Tibial nerve (tissue), 4 donors: ENCODE results near the gene TBC1D22A.
"Not testable (repeated sequence)": the region's sequence is repeated elsewhere in the genome, so short reads cannot be mapped to it uniquely, and the experiment has no call there.

Experiments
- CTCF ChIP-seq, 5 experiments: fragments of 200-600 bp in 3 of 5; fragments of 450-650 bp in 2 of 5; sonication (generic) in 3 of 5; IDR thresholded peaks; one replicate each; pipeline ENCODE4 v1.5.1; 2016 to 2019; ENCODE audit warnings: antibody characterized with exemption in 5 of 5, mild to moderate bottlenecking in 3 of 5, moderate library complexity in 2 of 5
- EP300 ChIP-seq, 2 donors: sonication (generic); formaldehyde crosslinking; IDR thresholded peaks; one replicate each; pipeline ENCODE4 v1.6.1; 2017; ENCODE audit warnings: antibody characterized with exemption in 2 of 2, mild to moderate bottlenecking in 1 of 2
- POLR2A ChIP-seq, 2 donors: fragments of 450-650 bp; IDR thresholded peaks; one replicate each; pipeline ENCODE4 v1.6.1; 2017; ENCODE audit warnings: antibody characterized with exemption in 2 of 2, mild to moderate bottlenecking in 2 of 2, moderate library complexity in 2 of 2

DNA sequence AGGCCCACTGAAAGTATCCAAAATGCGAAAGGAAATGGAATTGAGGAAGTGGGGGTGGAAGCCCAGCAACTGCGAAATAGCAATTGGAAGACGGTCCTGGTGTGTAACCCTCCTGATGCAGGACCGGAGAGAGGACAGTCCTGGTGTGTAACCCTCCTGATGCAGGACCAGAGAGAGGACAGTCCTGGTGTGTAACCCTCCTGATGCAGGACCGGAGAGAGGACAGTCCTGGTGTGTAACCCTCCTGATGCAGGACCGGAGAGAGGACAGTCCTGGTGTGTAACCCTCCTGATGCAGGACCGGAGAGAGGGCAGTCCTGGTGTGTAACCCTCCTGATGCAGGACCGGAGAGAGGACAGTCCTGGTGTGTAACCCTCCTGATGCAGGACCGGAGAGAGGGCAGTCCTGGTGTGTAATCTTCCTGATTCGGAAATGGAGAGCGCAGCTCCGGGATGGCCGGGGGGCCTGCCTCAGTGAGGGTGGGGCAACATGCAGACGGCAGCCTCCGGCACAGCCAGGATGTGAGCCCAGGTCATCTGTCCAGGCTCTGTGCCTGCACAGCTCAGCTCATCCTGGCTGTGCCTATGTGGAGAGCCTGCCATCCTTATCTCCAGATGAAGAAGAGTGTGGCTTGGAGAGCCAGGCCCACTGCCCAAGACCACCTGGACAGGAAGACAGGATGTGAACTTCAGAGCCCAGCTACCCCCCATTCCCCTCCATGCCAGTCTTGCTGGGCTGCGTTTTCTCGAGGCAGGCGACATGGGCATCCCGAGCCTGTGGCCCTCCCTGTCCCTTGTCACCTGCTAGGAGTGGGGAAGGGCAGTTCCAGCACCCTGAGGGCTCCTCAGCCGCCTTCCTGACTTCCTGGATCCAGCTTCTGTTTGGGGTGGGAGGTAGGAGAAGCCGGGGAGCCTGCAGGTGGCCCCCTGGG lies 408.3 kb downstream of the TBC1D22A start:
- TF ChIP-seq POLR2A, CTCF, EP300 (IDR thresholded peaks at IDR 0.05): not testable (repeated sequence)
